Stimulated activated CD4-positive, alpha-beta T cell treated with anti-CD3 and anti-CD28 coated beads, Interleukin-12 subunit alpha, Interleukin-12 subunit beta, amount 100 ng/mL, for 48 hours (primary cell): ENCODE data around the gene ARL6IP5.
A peak's percentile ranks its signal among the peaks of the same experiment; 100 is the strongest.

Source experiments
- DNase-seq, 3 donors: peaks; one replicate each; pipeline ENCODE4 v3.0.0-alpha.2; 2020; ENCODE audit warnings: low read depth in 2 of 3, low spot score in 1 of 3

The ARL6IP5 gene, protein sequence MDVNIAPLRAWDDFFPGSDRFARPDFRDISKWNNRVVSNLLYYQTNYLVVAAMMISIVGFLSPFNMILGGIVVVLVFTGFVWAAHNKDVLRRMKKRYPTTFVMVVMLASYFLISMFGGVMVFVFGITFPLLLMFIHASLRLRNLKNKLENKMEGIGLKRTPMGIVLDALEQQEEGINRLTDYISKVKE

DNA sequence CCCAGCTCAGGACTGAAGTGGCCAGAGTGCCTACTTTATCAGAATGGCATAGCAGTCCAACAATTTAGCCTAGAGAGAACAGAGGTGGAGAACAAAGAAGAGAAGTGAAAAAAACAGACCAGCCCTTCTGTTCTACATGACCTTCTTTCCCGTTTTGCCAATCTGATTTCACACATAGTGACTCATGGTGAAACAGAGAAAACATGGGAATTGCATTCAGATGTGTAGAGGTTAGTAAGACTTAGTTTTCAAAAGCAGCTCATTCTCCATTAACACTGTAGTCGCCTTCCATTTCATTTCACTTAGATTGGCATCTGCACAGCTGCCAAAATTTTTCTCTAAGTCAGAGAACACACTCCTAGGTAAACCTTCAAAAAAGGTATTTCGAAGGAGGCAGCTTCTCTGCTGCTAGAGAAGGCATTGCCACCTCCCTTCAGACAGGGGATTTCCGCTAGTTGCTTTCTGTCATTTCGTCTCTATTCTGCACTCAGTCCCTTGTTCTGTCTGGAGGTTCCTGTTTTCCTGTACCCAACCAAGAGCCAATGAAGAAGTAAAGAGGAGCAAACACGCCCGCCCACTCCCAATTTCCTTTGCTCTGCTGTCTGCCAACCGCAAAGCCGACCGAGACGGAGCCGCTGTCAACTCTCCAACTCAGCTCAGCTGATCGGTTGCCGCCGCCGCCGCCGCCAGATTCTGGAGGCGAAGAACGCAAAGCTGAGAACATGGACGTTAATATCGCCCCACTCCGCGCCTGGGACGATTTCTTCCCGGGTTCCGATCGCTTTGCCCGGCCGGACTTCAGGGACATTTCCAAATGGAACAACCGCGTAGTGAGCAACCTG, at the start of gene ARL6IP5:
ARL6IP5 (plus strand) TSS at position 612 of the 842 bp plus-strand sequence; CDS start at position 723, 111 bp downstream.
- peak; percentile 89 to 93 (median 89) for DNase-seq

DNA sequence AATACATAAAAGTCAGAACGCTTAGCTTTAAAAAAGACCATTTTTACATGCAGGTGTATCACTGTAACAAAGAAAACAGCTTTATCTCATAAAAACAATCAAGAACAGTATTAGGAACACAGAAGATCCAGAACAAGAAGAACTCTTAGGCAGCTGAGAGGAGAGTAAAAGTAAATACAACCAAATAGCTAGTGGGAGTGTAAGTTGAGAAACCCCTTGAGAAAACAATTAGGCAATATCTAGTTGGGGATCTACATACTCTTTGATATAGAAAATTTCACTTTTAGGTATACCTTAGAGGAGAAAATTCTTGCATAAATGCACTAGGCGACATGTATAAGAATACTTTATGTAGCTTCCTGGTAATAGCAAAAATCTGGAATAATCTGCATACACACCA, 40.1 kb upstream of the ARL6IP5 start:
- no peak for DNase-seq

DNA sequence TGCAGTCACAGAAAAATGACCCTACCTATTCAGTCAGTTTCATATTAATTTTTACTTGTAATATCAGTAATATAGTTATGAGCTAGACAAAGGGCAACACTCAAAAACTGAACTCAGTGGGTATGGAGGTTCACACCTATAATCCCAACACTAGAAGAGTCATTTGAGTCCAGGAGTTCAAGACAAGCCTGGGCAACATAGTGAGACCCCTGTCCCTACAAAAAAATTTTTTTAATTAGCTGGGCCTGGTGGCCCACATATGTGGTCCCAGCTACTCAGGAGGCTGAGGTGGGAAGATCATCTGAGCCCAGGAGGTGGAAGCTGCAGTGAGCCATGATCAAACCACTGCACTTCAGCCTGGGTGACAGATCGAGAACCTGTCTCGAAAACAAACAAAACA, 35.7 kb upstream of the ARL6IP5 start:
- no peak for DNase-seq

DNA sequence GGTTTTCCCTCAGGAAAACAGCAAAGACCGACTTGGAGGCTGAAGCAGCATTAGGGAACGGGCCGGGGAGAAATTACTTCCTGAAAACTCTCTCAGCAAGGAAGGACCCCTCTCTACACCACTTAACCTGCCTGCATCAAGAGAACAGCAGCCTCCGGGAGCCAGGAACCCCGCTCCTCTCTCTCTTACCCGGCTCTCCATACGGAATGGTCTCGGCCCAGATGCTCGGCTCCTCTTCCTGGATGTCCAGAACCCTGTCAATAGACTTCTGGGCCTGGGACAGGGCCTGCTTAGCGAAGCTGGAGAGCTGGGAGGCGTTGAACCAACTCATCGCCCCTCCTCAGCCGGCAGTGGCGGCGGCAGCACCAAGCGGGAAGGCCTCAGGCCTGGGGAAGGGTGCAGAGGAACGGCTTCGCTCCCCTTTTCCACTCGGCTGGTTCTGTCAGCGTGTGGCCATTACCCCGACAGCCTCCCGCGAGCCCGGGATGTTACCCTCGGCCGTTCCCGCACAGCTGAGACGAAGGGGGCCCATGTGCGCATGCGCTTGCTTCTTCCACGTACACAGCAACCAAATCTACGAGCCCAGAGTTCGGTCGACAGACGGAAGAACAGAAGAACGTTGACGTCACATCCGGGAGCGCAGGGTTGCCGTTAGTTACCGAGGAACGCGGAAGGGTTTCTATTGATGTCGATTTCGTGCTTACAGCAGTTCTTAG, 32.8 kb upstream of the ARL6IP5 start, which contains the start of gene TMF1:
TMF1 (minus strand) TSS at position 578 of the 716 bp plus-strand sequence; CDS start at position 331, 247 bp downstream.
- DNase-seq = peak; percentile 95 to 96 (median 95)

DNA sequence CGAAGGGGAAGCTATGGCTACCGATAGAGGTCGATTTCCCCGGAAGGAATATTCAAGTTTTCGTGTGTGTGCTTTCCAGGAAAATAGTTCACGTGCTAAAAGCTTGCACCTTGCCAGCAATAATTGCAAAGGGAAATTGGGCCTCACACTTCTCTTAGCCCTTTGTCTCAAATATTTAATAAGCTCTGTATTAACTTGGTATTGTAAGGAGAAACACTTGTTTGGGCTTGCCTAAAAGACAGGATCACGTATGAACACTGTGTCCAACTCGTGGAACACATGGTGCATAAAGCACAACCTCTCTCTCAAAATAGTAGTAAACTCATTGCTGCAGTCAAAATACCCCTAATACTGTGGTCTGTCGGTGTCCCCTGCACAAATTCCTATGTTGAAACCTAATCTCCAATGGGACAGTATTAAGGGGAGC, 32.3 kb upstream of the ARL6IP5 start:
- DNase-seq = no peak

DNA sequence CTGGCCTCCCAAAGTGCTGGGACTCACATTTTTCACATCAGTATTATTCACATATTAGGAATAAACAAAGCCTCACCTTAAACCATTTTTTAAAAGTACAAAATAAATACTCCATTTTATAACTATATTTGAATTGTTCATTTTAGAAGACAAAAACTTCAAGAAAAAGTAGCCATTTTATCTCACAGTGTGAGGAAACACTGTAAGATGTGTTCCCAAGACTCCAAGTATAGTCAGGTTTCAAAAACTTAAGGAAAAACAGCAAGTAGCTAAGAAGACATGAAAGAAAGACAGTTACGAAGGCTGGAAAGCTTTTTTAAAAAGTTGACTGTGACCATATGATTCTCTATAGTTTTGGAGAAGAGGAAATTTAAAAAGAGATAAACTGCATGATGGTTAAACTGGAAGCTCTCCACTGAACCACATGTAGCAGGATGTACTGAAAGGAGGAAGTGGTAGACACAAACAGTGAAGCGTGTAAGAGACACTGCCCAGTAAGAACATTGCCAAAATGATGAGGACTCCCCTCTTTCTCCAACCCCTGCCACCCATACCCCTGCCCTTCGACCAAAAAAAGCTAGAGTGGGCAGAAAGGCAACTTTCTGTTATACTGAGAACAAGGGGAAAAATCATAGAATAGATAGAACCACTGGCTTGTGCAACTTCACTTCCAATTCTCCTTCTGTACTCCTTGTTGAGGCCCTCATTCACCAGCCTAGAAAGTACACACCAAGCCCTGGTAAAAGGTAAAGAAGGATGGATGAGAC, 26.4 kb upstream of the ARL6IP5 start:
- DNase-seq = no peak

DNA sequence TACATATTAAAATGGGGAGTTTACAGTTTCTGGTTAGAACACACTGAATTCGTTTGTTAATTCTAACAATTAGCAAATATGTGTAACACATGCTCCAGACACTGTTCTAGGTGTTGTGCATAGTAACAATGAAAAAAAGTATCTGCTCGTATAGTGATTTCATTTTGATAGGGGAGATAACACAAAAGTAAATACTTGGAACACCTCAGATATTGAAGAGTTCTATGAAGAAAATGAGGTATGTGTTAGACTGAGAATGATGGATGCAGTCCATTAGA, 25.9 kb upstream of the ARL6IP5 start:
- DNase-seq = no peak

DNA sequence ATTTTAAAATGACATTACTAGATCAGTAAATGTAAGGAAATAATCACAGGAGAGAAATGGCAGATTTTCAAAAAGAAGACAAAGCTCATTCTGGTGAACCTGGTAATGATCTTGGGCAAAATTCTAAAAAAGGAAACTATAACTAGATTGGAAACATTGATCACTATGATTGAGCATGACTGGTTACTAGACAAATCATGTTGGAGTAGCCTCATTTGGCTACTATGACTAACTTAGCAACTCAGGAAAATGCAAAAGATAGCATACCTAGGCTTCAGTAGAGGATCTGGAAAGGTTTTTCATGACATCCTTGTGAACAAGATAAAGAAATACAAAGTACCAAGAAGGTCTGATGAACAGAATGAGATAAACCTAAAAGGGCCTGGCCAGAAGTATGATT, 25.0 kb upstream of the ARL6IP5 start:
- DNase-seq = no peak

DNA sequence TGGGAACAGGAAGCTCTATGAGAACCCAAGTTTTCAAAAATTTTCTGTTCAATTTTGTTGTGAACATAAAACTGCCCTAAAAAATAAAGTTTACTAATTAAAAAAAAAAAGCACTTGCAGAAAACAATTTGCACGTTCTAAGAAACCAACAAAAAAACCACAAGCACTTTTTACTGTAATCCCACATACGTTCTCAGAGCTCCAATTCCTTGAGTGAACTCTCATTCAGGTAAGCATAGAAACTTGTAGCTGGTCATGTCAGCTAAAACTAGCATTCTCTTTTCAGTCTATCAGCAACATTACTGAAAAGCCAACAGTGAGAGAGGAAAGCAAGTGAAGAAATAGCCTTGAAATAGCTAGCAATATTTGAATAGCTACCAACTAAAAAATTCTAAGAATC, 21.1 kb upstream of the ARL6IP5 start:
- DNase-seq = no peak

DNA sequence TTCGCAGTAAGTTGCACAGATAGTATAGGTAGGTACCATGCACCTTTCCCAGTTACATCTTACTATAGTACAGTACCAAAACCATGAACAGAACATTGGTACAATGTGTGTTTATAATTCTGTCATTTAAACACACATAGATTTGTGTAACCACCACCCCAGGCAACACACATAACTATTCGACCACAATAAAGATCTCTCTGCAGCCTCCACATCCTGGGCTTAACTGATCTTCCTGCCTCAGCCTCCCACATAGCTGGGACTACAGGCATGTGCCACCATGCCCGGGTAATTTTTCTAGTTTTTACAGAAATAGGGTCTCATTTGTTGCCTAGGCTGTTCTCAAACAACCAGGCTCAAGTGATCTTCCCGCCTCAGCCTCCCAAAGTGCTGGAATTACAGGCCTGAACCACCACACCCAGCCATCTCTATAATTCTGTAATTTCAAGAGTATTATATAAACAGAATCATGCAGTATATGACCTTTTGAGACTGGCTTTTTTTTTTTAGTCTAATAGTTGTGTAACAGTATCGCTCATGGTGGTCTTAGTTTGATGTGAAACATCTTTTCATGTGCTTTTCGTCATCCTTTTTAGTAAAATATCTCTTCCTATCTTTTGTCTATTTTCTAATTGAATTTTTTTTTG, 19.3 kb upstream of the ARL6IP5 start:
- DNase-seq = no peak

DNA sequence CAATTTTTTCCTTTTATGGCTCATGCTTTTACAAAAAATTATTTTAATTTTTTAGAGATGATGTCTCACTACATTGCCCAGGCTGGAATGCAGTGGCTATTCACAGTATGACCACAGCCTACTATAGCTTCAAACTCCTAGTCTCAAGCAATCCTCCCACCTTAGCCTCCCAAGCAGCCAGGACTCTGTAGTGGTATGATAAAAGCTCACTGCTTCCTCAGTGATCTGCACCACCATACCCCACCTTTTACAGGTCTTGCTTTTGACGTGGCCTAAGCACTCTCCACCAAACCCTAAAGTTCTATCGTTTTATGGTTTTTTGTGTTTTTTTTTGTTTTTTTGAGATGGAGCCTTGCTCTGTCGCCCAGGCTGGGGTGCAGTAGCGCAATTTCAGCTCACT, 18.6 kb upstream of the ARL6IP5 start:
- DNase-seq = no peak

DNA sequence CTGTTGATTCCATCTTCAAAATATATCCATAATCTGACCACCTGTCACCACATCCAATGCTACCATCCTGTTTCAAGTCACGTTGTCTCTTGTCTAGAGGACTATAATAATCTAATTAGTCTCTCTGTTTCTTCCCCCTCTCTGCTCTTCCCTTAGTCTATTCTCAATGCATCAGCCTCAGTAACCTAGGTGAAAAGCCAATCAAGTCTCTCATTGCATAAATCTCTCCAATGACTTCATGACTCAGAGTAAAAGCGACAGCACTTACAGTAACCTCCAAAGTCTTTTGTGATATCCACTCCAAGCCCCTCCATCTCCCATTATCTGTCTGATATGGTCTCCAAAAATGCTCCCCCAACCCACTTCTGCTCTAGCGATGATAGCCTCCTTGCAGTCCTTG, 11.8 kb upstream of the ARL6IP5 start:
- no peak for DNase-seq

DNA sequence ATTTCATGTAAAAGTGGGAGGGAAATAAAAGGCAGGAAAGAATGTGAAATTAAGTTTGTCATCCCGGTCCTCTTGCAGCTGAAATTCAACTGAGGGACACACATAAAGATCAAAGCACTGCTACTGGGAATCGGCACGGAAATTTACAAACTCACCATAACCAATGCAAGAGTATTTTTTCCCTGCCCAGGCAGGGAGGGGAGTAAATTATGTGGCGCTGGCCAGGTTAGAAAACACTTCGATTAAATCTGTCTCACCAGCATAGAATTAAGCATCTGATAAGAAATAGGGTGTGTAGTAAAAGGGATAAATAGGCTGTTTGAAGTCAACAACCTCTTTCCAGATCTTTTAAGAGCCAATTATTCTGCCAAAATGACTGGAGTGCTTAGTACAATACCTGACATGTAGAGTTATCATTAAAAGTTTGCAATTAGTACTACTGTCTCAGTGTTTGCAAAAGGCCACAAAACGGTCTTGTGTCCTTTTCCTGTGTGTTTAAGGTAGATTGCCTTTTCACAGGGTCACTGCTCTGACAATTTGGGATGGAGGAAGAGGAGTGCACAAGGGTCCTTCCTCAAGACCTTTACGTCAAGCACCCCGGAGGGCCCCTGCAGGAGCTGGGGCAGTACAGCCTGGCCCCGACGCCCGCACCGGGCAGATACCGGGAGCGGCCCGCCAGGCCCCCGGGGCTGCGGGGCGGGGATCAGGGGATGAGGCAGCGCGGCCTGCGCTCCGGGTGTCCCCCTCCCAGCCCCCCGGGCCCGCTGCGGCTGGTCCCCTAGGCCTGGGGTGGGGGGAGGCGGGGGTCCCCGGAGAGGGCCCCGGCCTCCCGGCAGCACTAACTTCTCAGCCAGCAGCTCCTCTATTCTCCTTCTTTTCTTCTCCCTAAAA, 5.2 kb upstream of the ARL6IP5 start:
- DNase-seq = no peak

DNA sequence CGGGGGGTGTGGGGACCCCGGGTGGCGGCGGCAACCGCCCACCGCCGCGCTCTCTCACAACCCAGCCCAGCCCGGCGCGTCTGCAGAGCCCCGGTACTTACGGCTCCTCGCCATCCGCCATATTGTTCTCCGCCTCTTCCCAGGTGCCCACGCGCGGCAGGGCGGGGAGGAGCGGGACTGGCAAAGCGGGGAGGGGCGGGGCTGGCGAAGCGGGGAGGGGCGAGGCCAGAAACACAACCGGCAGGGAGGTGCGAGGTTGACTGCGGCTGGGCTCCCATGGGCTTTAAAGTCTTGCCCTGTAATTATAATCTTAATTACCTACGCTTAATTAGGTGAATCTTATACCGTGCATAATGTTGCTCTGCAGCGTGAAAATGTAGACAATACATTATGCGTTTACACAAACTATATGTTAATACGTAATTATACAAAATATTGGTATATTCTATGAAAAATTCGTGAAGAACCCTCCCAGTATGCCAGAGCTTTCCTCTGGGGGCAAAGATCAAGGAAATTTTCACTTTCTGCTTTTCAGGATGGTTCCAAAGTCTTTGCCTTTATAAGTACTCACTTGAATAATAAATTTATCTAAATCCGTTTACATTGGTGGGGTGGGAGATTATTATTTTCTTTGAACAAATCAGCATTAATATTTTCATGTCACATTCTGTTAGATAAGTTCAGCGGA, 4.4 kb upstream of the ARL6IP5 start, which contains the start of gene UBA3:
UBA3 (minus strand) TSS at position 133 of the 688 bp plus-strand sequence; CDS start at position 121, 12 bp downstream.
- DNase-seq = peak; percentile 86 to 96 (median 89)

DNA sequence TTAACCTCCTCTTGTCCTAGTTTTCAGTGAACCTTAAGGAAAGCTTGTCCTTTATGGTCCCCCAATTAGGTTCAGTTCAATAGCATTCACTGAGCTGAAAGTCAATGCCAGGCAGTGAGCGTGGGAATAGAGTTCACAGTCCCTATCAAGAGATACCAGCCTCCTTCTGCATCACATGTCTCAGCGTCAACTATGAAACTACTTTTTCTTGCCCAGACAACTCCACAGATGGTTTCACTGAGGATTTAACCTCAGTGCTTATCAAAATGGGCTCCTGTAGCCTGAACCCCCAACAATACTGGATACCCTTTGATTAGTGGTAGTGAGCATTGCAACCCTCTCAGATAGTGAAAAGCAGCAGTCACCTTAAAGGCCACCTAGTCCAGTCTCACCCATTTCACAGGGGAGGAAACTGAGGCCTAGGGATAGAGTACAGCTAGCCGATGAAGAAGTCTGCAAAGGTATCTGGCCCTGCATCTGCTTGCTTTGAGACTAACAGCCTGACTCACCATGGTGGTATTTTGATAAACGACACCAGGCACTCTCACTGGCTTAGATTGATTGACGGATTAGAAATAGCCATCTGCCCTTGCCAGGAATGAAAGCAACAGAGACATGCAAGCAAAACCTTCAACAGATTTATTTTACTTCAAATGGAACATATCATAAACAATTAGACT, 3.0 kb upstream of the ARL6IP5 start:
- DNase-seq = no peak

DNA sequence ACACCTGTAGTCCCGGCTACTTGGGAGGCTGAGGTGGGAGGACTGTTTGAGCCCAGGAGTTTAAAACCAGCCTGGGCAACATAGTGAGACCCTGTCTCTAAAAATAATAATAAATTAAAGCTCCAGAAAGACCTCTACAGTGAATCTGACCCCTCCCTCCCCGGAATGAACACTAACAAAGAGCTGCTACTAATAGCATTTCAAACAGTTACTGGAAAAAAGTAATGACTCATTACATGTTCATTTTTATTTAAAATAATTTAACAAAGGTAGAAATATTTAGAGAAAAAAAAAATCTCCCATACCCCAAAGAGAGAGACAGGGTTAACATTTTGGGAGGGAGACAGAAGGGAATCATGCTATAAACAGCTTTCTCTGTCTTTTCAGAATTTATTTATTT, 2.4 kb upstream of the ARL6IP5 start:
- DNase-seq = no peak

DNA sequence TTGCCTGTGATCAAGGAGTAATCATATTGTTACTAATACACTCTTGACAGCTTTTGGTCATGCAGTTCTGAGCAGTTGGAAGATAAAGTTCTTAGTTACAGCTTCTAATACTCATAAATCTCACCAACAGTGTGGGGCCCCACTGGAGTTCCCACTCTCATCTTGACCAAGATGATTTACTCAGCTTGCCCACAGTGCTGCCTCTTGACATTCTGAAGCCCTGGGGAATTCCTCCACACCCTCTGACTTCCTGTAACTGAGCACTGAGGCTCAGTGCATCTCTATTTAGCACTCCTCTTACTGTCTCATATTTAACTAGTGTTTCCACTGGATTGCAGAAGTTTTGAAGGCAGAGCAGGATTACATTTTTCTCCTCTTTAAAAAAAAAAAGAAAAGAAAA, 1.9 kb upstream of the ARL6IP5 start:
- DNase-seq = peak; percentile 69 to 73 (median 70)

DNA sequence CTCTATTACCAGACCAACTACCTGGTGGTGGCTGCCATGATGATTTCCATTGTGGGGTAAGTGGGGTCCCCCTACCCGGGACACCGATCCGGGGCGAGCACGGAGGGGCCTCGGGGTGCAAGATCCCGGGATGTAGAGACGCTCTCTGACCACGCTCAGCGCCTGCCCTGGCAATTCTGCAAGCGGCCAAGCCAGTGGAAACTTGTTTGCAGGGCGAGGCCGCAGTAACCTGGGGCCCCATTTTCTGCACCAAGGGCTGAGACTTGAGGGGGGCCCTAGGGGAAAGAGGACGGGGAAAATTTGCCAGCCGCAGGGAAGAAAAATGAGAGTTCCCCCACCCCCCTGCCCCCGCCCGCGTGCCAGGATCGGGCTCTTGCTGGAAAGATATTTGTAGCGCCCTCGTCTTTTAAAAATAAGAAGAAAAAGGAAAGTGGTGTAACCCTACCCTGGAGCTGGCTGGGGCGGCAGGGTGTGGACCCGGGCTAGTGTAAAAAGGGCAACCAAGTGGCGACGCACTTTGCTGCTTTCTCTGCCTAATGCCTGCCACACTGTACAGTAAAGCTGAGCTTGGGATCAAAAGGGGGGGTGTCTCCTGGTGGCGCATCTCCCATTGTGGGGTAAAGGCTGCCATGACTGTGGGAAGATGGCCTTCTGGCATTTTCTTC, 563 bp downstream of the ARL6IP5 start:
- DNase-seq = no peak
